HUDEP-2 (cell line): Measurements from ENCODE around the gene HOMER2.

ENCODE experiments used
- DNase-seq, 76 experiments: peaks; one replicate each; lab custom pipeline; 2025; ENCODE audit not compliant: unreplicated experiment in 76 of 76; lab: John Stamatoyannopoulos, UW

Gene HOMER2

DNA sequence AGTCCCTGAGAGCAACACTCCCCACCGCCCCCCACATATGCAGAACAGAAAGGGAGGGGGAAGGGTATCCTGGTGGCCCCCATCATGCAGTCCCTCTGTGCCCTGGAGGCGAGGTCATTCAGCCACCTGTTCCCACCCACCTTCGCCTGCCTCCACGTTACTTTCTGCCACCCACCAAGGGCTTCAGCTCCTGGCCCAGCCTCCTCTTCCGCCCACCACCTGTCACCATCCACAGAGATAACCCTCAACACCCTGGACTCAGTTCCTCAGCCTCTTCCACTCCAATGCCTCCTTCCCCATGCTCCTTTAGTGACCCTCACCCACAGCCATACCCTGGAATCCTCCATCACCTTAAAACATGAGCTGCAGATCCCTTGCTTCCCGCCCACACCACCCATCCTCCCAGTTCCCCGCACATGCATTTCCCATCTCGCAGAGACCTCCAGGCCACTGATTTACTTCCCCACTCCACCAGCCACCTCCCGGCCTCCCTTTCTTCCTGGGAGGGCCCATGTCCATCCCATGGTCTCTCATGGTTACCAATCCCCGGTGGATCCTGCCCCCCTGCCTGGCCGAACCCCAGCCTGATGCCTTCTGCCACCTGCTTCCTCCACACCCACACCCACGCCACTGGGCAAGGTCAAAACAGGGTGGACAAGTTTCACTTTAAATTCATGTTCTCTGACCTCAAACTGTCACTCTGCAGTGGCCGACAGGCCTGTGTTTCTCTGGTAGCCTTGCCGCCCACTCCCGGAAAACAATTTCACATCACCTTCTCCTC, 18.2 kb downstream of the HOMER2 start:
- DNase-seq = no peak

DNA sequence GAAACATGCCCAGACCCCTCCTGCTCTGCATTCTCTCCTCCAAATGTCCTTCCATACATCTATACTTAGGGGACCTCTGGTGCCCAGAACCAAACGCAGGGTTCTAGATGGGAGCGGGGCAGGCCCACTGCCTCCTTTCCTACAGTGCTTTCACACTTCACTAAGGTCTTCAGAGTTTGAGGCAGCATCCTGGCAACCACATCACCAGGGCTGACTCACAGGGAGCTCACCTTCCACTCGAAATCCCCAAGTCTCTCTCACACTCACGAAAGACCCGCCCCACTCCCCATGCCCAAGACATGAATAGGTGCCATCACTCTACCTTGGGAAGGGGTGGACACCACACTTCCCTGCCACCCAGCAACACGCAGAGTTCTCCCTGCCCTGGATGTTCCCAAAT, 18.9 kb downstream of the HOMER2 start:
- no peak for DNase-seq

DNA sequence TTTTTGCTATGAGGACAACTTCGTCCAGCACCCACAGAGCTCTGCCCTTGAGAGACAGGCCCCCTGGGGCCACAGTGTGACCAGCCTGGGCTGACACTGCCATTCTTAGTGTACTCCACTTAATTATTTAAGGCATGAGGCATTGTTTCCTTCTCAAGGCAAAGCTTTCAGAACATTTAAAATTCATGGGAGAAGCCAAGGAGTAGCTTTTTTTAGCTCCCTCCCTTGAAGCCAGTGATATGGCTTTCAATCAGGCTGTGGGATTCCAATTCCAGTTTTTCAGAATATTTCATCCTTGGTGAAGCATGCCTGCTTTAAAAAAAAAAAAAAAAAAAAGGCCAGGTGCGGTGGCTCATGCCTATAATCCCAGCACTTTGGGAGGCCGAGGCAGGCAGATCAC, 21.3 kb downstream of the HOMER2 start:
- no peak for DNase-seq

DNA sequence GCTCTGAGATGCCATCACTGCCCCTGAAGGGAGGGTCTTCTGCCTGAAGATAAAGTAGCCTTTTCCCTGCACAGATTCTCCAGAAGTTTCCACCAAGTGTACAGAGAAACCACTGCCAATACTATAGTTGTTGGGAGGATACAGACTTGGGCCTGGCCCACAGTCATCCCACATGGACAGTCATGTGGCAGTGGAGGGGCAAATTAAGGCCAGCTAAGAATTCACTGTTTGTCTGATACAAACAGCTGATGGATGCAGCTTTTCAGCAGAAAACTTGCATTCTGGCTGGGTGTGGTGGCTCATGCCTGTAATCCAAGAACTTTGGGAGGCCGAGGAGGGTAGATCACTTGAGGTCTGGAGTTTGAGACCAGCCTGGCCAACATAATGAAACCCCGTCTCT, 22.1 kb downstream of the HOMER2 start:
- no peak for DNase-seq

DNA sequence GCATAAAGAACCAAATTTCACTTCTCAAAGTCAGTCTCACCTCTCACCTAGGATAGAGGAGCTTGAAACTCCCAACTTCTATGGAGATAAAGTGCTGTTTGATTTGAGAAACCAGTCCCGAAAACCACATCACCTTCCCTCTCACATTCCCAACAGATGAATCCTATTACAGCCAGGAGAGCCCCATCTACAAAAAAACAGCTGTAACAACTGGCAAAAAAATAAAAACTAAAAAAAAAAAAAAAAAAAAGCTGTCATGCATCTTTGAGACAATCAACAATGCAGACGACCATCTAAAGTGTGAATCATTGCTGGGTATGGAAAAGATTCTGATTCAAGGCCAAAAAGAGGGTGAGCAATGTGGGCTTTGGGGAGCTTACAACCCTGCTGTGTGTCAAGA, 23.8 kb downstream of the HOMER2 start:
- DNase-seq = no peak

DNA sequence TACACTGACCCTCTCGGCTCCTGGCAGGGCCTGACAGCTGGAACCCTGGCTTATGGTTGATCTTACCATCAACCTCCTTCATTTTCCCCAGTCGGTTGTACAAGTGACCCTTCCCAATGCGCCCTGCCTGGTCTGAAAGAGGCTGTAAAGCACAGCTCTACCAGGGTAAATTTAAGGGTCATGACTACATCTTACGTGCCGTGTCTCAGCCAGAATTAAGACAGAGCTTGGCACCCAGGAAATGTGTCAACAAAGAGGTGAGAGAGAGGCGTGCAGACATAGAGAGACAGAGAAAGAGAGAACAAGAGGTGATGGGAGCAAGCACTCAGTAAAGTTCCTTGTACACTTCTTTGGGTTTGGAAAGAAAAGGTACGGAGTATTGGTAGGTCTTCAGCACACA, 28.8 kb downstream of the HOMER2 start:
- DNase-seq = no peak

DNA sequence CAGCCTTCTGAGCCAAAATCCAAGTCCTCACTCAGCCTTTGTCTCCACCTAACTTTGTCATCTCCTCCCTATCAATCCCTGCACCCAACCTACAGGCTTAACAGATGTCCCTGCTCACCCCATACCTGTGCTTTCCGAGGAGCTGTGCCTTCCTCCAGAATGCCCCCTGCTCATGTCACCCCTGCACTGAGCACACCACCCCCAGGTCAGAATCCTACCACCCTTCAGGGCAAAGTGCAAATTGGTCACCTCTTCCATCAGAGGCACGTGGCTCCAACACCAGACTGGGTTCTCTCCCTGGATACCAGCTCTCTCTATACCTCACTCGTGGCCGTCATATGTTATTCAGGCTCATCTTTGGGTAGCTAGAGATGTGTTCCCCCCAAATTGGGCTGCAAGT, 29.8 kb downstream of the HOMER2 start:
- DNase-seq = no peak

DNA sequence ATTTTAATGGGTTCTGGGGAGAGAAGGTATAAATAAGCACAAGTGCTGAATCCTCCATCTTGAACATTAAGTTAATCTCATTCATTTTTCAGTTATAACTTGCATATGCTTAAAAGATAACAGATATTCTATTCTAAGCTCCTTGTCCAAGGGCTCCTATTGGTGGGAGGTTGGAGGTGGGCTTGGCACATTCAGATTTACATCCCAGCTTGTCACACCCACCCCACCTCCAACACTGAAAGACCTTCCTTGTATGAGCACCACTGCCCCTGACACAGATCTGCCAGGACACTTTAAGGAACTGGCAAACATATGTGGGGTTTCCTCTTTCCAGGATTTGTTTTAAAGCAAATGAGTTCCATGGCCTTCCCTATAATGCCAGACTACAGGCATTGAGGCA, 30.6 kb downstream of the HOMER2 start:
- no peak for DNase-seq

DNA sequence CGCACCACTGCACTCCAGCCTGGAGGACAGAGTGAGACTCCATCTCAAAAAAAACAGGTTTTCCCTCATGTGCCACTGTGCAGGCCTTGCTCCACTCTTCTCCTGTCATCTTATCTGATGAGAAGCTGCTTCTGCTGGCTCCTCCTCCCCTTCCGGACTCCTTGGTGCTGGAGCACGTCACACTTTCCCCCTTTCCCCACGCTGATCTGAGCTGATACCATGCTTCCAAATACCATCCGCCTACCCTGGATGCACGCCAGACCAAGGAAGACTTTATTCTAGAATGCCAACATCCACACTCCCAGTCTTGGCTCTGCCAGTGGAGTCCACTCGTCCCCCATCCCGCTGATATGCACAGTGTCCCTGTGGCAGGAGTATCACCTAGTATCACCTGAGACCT, 31.3 kb downstream of the HOMER2 start:
- peak in 8 of 76 experiments; percentile 10 to 56 (median 34) for DNase-seq

DNA sequence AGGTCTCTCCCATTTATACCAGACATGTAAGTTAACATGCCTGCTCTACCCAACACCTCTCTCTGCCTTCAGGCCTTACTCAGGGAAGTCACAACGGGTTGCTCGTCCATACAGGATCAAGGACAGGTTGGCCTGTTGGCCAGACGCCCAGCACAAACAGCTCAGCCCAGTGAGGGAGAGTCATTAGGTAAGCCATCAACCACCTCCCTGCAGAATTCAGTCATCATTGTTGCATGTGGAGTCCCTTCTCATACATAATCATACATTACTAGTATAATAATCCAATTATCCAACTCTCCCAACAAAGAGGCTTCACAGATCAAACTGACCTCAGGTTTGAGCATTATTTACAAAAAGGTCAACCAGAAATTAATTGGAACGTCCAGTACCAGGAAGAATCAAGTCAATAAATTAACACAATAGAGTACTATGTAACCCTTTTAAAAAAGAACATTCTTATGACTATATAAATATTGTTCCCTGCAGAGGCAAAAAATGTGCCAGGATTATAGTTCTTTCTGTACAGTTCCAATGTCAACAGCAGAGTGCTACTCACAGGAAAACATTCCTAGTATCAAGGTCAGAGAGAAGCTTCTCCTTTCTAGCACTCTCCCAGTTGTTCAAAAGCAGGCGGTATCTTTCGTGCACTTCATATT, 33.2 kb downstream of the HOMER2 start:
- no peak for DNase-seq

DNA sequence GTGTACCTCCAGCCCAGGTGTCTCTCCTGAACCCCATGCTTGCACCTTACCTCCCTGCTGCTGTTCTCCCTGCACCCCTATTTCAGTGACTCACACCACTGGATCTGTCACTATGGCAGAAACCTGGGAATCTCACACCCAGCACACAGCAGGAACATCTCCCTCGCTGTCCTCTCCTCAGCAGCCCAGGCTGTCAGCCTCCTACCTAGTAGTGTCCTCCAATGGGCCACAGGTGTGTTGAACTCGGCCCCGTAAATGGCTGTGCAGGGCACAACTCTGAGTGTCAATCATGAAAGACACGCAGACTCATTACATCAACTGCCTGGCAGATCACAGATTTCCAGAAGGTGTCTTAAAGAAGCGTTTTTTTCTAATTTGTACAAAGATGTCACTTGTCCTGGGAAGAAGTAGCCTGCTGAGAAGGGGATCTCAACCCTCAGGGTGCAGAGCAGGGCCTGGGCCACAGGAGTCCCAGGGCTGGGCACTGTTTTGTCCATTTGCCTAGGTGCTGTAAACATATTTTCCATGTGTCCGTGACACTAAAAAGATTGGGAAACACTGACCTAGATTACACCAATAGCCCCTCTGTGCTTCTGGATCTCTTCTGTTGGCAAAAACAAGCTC, 33.8 kb downstream of the HOMER2 start:
- DNase-seq = no peak

DNA sequence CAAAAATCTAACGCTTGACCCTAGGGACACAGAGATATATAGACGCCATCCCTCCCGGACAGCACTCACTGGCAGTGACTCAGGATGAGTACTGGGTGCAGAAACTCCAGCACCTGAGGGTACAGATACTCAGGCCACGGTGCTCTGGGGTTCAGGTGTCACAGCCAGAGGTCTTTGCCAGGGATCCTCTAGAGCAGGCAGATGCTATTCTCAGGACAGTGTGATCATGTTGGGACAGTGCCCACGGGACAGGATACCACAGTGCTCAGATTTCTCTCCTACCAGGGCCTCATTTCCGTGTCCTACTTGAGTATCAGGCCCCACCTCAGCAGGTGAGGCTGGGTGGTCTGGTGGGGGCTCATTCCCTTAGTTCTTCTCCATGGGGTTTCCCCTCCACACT, 34.4 kb downstream of the HOMER2 start:
- no peak for DNase-seq

DNA sequence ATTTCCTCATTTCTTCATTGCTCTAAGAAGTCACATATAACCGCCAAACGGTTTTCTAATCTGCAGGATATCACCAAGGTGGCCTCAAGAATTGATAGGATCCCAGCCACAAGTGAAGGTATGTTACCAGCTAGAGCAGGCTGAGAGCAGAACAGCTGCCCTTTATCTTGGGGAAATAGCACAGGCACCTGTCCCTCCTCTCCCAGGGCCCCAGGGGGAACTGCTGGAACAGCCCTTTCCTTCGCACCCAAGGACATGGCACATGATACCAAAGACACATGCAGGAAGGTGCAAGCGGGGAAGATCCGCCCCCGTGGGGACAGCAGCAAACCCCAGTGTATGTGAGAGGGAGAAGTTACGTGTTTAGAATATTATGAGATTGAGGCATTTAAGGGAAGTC, 35.3 kb downstream of the HOMER2 start:
- DNase-seq = peak in 7 of 76 experiments; percentile 3 to 34 (median 19)

DNA sequence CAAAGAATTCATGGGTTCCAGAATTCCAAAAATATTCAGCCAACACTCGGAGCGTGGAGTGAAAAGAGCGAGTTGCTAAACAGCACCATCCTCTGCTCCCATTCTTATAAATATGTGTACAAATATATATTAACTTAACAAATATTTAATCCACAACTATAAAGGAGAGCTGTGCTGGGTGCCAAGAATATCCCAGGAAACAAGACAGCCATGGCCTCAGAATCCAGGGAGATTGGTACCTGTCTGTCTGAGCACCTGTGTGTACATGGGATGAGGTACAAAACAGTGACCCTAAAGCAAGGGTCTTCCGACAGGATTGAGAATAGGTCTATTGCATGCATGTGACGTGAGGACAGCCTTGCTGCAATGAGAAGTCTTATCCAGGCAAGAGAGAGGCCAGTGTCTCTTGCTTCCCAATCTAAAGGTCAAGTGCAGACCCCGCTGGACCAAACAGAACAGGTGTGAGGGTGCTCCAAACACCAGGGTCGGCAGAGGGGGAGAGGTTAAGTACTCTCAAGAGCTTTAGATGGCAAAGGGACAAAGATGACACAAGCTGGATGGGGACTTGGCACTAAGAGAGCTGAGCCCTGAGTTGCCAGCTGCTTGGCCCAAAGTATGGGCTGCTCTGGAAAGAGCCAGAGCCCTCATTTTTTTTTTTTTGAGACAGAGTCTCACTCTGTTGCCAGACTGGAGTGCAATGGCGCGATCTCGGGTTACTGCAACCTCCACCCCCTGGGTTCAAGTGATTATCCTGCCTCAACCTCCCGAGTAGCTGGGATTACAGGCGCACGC, 36.2 kb downstream of the HOMER2 start:
- no peak for DNase-seq

DNA sequence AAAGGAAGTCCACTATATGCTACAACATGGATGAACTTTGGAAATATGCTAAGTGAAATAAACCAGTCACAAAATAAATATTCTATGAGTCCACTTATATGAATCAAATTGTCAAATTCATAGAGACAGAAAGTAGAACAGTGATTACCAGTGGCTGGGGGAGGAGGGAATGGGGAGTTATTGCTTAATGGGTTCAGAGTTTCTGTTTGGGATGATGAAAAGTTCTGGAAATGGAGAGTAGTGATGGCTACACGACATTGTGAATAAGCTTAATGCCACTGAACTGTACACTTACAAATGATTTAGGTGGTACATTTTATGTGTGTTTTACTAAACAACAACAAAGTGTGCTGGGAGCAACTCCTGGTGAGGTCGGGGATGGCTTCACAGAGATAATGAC, 38.1 kb downstream of the HOMER2 start:
- no peak for DNase-seq

DNA sequence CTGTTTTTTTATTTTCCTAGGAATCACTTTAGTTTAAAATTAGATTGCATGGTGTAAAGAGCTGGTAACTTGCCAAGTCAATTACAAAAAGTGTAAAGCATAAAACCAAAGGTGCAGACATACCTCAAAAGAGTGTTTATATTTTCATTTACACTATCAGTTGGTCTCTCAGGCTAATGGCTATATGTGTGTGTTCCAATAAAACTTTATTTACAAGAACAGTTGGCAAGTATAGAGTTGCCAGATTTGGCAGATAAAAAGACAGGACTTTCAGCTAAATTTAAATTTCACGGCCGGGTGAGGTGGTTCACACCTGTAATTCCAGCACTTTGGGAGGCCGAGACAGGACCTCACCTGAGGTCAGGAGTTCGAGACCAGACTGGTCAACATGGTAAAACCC, 41.1 kb downstream of the HOMER2 start:
- no peak for DNase-seq

DNA sequence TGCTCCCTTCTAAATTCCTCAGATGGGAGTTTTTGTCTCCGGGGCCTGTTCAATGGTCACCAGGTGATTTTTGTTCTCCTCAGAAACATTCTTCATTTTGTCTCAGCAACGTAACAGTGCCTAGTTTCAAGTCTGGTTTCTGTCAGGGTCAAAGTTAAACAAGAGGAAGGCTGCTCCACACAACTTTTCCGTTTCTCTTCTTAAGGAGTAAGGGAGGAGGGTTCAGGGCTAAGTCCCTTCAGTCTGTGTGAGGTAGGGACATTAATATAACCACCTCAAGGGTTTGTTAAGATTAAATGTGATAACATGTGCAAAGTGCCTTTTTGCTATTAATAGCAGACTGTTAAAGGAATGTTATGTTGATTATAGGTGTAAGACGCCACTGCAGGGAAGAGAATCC, 41.8 kb downstream of the HOMER2 start:
- DNase-seq = no peak

DNA sequence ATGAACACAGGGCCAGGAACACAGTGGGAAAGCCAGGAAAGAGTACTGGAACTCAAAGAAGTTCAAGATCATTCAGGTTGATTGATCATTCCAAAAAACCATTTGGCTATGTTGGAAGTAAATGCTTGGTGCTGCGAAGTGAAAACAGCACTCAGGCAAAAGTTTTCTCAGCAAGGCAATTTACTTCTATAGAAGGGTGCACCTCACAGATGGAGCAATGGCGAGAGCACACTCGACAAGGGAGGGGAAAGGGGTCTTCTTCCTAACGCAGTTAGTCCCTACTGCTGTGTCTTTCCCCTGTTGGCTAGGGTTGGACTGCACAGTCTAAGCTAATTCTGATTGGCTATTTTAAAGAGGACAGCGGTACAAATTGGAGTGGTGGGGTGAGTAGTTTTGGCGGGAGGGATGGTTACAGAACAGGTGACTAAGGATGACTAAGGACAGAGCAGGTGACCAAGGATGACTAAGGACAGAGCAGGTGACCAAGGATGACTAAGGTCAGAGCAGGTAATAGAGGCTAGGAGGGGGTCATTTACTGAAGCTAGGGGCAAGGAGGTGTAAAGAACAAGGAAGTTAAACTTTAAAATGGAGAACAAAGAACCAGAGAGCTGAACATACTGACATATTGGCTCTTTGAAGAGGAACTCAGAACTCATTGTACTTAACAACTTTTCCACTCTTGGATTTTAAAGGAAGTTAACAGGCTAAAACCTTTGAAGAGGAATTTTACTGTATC, 43.3 kb downstream of the HOMER2 start:
- no peak for DNase-seq

DNA sequence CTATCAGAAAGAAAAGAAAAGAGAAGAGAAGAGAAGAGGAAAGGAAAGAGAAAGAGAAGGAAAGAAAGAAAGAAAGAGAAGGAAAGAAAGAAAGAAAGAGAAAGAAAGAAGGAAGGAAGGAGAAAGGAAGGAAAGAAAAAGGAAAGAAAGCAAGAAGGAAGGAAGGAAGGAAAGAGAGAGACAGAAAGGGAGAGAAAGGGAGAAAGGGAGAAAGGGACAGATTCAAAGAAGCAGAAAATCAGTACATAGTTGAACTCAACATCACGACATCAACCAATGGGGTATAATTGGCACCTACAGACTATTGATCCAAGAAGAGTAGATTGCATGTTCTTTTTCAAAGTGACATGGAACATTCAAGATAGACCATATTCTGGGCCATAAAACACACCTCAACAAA, 45.2 kb downstream of the HOMER2 start:
- no peak for DNase-seq

DNA sequence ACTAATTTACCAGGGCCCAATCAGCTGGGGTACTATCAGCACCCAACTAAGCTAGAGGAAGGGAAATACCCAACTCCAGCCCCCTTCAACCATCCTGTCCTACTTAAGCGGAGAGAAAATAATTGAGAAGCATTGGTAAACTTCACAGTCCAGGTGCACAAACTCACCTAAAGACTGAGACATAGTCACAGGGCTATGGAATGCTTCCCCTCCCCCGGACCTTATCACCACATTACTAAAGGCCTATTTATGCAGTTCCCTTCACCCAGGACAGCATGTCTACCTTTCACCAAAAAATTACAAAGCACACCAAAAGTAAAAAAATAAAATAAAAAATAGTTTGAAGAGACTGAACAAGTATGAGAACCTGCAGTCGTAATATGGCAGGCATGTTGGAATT, 47.9 kb downstream of the HOMER2 start:
- DNase-seq = no peak

DNA sequence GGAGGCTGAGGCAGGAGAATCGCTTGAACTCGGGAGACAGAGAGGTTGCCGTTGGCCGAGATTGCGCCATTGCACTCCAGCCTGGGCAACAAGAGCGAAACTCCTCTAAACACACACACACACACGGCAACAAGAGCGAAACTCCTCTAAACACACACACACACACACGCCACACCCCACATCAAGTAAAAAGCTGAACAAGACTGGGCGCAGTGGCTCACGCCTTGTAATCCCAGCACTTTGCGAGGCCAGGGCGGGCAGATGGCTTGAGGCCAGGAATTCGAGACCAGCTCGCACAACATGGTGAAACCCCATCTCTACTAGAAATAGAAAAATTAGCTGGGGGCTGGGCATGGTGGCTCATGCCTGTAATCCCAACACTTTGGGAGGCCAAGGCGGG, 49.0 kb downstream of the HOMER2 start:
- DNase-seq = no peak
